HFFc6 (cell line): ENCODE results near the gene SFTPB. TPM values are rescaled to one million over a fixed set of nuclear protein-coding genes. Genes with fewer than 3 reads are reported as not detected.

Experiments used
- DNase-seq: peaks from one replicate; pipeline ENCODE4 v3.0.0-alpha.2; 2018
- H3K27ac Mint-ChIP-seq: 2 replicates; pipeline ENCODE4 v1.8.0; 2020; ENCODE audit warnings: mild to moderate bottlenecking, mixed read lengths
- H3K27me3 Mint-ChIP-seq: 2 replicates; pipeline ENCODE4 v1.8.0; 2021; ENCODE audit warnings: mild to moderate bottlenecking, moderate library complexity, mixed read lengths; ENCODE audit not compliant: insufficient read depth
- H3K36me3 Mint-ChIP-seq: 2 replicates; pipeline ENCODE4 v1.8.0; 2021; ENCODE audit warnings: low read depth, mixed read lengths
- H3K4me1 Mint-ChIP-seq: 2 replicates; pipeline ENCODE4 v1.8.0; 2020; ENCODE audit warnings: low read depth, mixed read lengths
- H3K4me3 Mint-ChIP-seq: 2 replicates; pipeline ENCODE4 v1.8.0; 2020; ENCODE audit warnings: mild to moderate bottlenecking, moderate library complexity, mixed read lengths
- H3K9me3 Mint-ChIP-seq: 2 replicates; pipeline ENCODE4 v1.8.0; 2020; ENCODE audit warnings: mild to moderate bottlenecking, mixed read lengths
- total RNA-seq, 6 experiments: library from RNA; stranded (reverse); fragmentation: NEBNext Ultra II Directional; extraction: Animal tissue kit (Norgen Biotek cat#: 25700); gene quantifications; 2 replicates in 1 of 6; 3 replicates in 5 of 6; pipeline ENCODE4 v1.2.3, GENCODE V29; 2021
- TF ChIP-seq, protein P1 (sequence below): fragments of 200-600 bp; sonication (generic); IDR thresholded peaks from 2 replicates; pipeline ENCODE4 v1.5.0; 2021; ENCODE audit warnings: antibody characterized with exemption, mild to moderate bottlenecking

The SFTPB gene
- total RNA-seq, 6 experiments from 2014 or later, result not detected

DNA sequence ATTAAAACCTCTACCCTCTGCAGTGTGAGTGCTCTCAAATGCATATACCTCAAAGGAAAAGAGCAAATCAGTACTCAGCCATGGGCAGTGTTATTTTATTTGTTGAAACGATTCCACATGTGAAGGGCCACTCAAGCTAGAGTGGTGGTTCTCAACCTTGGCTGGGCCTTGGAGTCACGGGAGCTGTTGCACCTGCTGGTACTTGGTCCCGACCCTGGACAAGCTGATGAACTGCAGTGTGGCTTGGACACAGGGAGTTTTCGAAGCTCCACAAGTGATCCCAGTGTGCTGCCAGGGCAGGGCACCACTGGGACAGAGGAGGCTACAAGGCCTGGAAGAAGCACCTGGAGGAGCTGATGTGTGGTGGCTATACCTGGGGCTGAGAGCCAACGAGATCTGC lies 45.8 kb upstream of the SFTPB start:
- Mint-ChIP-seq H3K36me3 (no peaks in the 10 kb centered on the region), H3K27ac (no peak overlapping the region), H3K9me3 (no peaks in the 10 kb centered on the region), H3K4me1 (peaks cover 28% of the 10 kb centered on the region), H3K27me3 (peaks cover 9% of the 10 kb centered on the region), H3K4me3 (no peak overlapping the region)
- DNase-seq, result no peak
- TF ChIP-seq, protein P1, sequence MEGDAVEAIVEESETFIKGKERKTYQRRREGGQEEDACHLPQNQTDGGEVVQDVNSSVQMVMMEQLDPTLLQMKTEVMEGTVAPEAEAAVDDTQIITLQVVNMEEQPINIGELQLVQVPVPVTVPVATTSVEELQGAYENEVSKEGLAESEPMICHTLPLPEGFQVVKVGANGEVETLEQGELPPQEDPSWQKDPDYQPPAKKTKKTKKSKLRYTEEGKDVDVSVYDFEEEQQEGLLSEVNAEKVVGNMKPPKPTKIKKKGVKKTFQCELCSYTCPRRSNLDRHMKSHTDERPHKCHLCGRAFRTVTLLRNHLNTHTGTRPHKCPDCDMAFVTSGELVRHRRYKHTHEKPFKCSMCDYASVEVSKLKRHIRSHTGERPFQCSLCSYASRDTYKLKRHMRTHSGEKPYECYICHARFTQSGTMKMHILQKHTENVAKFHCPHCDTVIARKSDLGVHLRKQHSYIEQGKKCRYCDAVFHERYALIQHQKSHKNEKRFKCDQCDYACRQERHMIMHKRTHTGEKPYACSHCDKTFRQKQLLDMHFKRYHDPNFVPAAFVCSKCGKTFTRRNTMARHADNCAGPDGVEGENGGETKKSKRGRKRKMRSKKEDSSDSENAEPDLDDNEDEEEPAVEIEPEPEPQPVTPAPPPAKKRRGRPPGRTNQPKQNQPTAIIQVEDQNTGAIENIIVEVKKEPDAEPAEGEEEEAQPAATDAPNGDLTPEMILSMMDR, result no peak

DNA sequence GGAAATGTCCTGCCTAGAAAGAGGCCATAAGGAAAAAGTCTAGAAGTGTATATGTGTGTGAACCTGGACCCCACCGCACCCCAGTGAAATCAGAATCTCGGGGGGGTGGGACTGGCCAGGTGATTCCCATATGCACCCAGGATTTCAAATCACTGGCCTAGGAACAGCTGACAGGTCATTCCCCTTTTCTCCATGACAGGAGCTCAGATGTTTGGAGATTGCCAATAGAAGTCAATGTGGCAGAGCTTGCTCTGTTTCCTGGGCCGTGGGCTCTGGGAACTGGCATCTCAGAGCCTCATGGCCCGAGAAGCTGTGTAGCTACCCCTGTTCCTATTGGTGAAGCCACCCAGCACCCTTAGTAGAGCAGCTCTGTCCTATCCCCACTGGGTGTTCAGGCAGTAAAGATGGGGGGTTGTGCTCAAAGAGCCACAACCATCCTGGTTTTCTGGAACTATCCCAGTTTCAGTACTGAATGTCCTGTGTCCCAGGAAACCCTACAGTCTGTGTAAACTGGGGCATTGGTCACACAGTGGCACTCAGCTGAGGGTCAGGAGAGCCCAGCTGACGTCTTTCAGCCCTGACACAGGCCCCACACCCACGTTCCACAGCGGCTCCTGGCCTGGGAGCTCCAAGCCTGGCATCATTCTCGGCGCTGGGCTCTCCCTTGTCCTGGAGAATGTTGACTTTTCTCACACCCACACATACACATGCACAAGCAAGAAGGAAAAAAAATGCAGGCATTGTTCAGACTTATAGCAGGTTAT lies 45.0 kb upstream of the SFTPB start:
- H3K36me3 Mint-ChIP-seq, result no peaks in the 10 kb centered on the region
- H3K4me1 Mint-ChIP-seq, result peaks cover 20% of the 10 kb centered on the region
- H3K4me3 Mint-ChIP-seq, result no peak overlapping the region
- TF ChIP-seq, protein P1, result no peak
- H3K9me3 Mint-ChIP-seq, result no peaks in the 10 kb centered on the region
- H3K27ac Mint-ChIP-seq, result no peak overlapping the region
- peaks cover 9% of the 10 kb centered on the region for H3K27me3 Mint-ChIP-seq
- no peak for DNase-seq

DNA sequence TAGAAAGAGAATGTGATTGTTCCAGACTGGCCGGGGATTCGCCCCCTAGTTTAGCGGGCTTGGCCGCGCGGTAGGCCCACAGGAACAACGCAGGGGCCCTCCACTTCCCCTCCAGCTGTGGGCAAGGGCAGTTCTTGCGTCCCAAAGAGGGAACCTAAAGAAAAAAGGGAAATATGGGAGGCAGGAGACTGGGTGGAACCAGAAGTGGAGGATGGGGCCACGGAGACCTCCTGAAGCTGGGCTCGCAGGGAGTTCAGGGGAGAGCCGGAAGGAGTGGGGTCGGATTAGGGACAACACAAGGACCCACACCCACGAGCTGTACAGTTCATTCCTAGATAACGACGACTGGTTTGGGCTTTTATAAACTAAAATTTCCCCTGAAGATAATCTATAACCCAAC lies 44.3 kb upstream of the SFTPB start:
- Mint-ChIP-seq H3K9me3 (no peaks in the 10 kb centered on the region), H3K4me1 (peaks cover 14% of the 10 kb centered on the region), H3K27ac (no peak overlapping the region), H3K36me3 (no peaks in the 10 kb centered on the region), H3K4me3 (no peak overlapping the region), H3K27me3 (peaks cover 9% of the 10 kb centered on the region)
- DNase-seq, result no peak
- TF ChIP-seq, protein P1, result no peak

DNA sequence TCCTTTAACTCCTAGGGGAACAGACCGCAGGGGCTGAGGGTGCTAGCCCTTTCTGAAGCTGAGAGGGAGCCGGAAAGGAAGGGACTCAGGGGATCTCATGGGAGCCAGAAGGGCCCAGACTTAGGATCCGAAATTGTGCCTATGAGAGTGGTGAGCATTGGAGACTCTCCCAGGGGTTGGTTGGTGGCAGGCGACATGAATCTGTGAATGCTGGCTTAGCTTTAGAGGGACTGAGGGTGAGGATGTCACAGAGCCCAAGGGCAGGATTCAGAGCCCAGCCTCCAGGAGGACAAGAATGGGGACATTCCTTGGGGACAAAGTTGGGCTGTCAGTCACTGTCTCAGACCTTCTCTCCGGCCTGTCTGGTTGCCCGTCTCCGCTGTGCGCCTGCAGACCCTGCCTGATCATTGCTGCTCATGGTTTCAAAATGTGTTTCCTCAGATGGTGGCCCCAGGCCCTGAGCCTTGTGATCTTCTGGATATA lies 43.6 kb upstream of the SFTPB start:
- H3K27ac Mint-ChIP-seq, result no peak overlapping the region
- DNase-seq, result no peak
- TF ChIP-seq, protein P1, result no peak

DNA sequence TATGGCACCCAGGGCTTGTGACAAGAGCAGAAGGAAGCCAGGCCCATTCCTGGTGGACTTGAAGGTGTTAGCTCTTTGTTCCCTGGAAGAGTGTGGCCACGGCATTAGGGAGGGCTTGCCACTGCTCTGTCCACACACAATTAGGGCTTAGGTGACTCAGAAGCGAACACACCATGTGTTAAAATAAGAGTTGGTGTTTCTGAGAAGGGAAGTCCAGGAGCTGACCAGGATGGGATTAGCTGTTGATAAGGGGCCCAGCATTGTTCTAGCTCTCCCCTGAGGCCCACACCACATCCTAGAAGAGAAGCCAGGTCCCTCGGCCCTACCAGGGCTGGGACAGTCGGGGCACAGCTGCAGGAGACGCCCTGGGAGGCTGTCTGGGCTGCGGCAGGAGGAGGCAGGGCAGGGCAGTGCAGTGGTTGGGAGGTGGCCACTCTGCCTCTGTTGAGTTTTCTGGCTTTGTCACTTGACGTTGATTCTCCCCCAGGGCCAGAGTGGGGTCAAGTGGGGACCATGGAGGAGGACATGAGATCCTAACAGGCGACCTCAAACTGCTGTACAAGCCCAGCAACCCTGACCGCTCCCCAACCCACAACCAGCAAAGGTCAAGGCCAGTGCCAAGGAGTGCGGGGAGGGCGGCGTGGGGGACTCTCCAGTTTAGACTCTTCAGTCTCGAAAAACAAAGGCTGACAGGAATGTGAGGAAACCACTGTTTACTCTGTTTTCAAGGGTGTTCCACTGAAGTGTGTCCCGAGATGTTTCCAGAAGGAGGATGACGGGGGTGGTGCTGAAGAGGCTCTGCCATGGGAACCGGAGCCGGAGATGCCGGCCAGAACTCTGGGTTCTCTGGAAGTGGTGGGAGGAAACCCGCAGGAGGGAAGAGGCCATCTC lies 42.9 kb upstream of the SFTPB start:
- peaks cover 8% of the 10 kb centered on the region for H3K27me3 Mint-ChIP-seq
- H3K36me3 Mint-ChIP-seq, result no peaks in the 10 kb centered on the region
- DNase-seq, result no peak
- no peaks in the 10 kb centered on the region for H3K9me3 Mint-ChIP-seq
- H3K4me1 Mint-ChIP-seq, result peaks cover 18% of the 10 kb centered on the region
- no peak overlapping the region for H3K4me3 Mint-ChIP-seq
- no peak overlapping the region for H3K27ac Mint-ChIP-seq
- TF ChIP-seq, protein P1, result no peak

More for the DNA sequence above, 43.6 kb upstream of the SFTPB start:
- H3K4me3 Mint-ChIP-seq, result no peak overlapping the region
- peaks cover 9% of the 10 kb centered on the region for H3K27me3 Mint-ChIP-seq
- no peaks in the 10 kb centered on the region for H3K36me3 Mint-ChIP-seq
- H3K4me1 Mint-ChIP-seq, result peaks cover 14% of the 10 kb centered on the region
- H3K9me3 Mint-ChIP-seq, result no peaks in the 10 kb centered on the region
